GM19239 (cell line): ENCODE results near the gene COX4I1.

ENCODE experiments used
- DNase-seq: peaks from one replicate; pipeline ENCODE4 v3.0.0; 2011; ENCODE audit warnings: low spot score; ENCODE audit not compliant: insufficient read length
- FAIRE-seq: peaks from 2 replicates; lab custom pipeline; 2011; peaks lifted over from hg19 to GRCh38; lab: Jason Lieb, UNC

The COX4I1 gene

DNA sequence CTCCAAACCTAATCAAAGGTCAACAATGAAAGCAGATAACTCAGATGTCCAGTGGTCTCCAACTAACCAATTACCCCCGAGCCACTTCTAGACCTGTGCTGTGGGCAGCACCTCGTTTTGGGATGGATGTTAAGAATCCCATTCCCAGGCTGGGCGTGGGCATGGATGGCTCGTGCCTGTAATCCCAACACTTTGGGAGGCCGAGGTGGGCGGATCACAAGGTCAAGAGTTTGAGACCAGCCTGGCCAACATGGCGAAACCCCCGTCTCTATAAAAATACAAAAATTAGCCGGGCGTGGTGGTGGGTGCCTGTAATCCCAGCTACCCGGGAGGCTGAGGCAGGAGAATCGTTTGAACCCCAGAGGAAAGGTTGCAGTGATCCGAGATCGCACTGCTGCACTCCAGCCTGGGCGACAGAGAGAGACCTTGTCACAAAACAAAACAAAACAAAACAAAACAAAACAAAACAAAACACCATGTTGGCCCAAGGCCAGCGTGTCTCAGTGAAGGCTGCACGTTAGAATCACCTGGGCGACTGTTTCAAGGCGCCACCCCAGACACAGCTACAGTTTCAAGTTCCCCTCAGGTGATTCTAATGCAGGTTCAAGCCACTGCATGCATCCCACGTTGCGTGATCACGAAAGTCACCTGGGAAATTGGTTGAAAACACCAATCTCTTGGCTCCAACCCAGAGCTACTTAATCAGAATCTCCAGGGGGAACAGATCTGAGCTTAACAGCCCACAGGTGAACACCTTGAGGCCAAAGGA lies 21.3 kb downstream of the COX4I1 start:
- FAIRE-seq (no peak), DNase-seq (no peak)

DNA sequence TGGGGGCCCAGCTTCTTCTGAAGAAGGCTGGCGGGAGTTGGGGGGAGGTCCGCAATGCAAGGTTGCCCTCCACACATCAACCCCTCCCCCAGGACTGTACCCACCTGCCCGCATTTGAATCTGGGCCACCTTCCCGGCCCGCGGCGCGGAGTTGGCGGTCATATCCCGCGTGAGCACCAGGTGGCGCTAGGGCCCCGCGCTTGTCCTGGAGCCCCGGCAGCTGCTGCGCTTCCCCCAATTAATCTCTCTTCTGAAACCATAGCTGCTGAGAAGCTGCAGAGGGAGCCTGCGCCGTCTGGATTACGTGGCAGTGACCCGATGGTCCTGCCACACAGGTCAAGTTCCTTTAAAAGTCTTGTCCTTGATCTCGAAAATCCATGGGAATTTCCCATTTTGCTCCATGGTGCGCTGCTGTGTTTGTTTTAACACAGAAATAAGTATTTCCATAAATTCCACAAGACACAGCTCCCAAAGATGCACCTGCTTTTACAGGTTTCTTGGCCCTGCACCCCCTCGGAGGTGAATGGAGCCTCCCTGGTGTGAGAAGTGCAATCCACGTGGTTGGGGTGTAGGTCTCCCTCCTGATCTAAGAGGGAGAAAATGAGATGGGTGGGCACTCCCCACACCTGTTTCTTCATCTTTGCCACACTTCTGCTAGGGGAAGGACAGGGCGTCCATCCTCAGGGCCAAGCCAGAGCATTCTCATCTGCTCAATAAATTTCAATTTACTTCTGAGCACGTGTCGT lies 22.1 kb downstream of the COX4I1 start:
- DNase-seq (peak; percentile 91), FAIRE-seq (peak; percentile 71)

DNA sequence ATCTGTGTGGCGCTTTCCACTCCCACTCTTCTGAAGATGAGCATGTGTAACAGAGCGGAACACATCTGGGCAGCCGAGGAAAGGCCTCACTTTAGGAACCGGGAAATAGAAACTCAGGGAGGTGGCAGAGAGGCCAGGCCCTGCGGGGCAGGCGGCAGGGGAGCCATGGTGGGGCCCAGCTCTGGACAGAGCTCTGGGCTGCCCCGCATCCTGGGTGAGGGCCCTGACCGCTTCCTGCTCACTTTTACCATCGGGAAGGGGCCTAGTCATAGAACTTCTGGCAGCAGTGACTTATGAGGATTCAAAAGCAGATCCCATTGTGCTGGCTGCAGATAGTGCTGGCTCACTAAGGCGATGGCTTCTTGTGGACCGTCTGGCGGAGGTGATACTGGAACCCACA lies 22.6 kb downstream of the COX4I1 start:
- no peak for DNase-seq
- peak; percentile 33 for FAIRE-seq

DNA sequence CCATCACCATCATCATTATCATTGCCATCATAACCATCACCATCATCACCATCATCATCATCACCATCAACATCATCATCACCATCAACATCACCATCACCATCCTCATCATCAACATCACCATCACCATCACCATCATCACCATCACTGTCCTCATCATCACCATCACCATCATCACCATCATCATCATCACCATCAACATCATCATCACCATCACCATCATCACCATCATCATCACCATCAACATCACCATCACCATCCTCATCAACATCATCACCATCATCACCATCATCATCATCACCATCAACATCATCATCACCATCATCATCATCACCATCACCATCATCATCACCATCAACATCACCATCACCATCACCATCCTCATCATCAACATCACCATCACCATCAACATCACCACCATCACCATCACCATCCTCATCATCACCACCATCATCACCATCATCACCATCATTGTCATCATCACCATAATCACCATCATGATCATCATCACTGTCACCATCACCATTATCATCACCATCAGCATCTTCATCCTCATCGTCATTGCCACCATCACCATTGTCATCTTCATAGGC lies 23.9 kb downstream of the COX4I1 start:
- FAIRE-seq (no peak), DNase-seq (no peak)

DNA sequence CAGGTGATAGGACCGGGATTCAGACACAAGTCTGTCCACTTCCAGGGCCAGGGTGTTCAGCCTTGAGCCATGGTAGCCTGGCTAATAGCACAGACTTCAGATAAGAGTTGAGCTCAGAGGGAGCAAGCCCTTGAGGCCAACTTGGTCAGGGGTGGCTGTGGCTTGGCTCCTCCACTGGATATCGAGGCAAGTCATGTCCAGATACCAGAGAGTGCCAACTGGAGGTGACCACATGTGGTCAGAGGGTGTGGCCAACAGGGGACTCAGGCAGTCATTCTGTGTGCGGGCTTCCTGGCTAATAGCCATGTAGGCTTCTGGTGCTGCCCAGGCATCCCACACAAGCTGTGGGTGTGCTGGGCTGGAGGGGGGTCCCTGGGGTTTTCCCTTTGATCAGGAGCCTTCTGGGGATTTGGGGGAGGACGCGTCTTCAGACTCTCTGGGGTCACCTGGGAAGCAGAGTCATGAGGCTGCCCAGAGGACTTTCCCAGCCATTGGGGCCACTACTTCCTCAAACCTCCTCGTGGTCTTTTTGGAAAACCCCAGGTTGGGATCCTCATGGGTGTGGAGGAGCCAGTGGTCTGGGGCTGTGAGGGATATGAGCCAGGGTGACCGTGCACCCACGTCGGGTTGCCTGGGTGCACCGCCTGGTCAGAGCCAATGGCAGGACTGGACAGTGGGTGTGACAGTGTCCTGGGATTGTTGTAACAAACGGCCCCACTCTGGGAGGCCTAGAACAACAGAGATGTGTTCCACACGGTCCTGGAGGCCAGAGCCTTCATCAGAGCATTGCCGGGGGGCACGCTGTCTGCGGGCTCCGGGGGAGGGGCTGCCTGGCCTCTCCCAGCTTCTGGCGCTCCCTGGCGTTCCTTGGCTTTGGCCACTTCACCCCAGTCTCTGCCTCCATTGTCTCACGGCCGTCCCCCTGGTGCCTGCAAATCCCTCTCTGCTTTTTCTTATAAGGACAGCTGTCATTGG lies 25.0 kb downstream of the COX4I1 start:
- no peak for DNase-seq
- no peak for FAIRE-seq

DNA sequence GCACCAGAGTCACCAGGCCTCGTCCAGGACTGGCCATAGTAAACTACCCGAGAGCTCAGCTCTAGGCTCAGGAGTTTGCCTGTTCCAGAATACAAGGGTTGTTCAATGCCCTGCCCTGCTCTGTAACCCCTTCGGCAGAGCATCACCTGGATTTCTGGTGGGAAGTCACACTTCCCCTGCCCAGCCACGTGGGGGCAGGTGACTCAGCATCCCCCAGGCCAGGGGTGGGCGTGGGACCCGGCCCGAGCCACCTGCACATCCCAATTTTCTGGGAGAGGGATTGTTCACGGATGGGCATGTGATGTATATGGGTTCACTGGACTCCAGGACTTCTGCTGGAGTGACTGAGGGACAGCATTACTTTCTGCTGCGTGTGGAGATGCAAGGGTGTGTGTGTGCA lies 25.8 kb downstream of the COX4I1 start:
- FAIRE-seq (no peak), DNase-seq (no peak)

DNA sequence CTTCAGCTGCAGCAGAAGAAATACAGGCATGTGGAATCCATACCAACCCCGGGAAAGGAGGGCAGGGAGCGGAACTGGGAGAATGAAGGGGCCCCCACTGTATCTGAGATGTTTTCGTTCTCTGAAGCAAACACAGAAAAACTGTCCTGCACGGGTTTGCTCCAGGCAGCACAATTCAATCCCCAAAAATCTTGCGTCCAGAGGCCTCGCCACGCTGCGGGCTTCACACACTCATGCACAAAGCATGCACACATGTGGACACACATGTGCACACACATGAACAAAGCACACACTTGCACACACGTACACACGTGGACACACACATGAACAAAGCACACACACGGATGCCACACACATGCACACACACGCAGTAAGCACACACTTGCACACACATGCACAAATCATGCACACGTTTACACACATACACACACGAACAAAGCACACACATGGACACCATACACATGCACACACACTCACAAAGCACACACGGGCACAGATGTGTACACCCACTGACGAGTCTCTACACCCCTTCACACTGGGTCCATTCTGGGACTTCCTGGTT lies 27.3 kb downstream of the COX4I1 start:
- no peak for FAIRE-seq
- no peak for DNase-seq

DNA sequence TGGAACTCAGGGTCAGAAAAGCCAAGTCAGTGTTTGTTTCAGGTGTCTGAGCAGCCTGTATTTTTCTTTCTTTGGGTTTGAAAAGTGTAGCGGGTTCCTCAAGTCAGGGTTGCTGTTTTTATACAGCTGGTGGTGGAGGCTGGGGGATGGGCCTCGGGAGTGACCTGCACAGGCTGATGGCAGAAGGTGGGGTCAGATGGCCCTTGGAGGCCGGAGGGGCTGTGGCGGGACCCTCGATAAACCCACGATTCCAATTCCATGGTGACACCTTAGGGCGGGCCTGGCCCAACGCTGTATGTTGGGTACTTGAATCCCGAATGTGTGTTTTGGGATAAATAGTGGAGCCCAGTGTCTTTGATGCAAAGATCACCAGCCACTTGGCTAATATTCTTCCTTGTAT lies 28.7 kb downstream of the COX4I1 start:
- no peak for DNase-seq
- FAIRE-seq = no peak

DNA sequence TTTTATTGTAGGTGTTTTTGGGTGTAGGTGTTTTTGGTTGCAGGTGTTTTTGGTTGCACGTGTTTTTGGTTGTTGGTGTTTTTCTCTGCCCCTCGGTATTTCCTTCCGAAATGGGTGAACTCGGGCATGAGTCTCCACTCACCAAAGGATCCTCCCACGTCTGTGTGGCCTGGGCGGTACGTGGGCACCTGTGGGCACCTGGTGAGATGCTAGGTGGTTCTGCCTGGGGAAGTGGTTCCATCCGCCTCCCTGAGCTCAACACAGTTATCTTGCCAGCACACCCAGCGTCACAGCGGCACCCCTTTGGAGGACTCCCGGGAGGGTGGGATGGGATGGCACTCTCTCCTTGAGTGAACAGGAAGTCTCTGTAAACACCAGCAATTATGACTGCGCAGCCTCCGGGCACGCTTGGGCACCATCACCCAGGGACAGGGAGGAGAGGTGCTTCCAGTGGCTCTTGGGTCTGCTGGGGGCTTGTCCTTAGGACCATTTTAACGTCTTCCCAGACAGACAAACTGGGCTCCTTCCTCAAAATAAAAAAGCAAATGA lies 29.8 kb downstream of the COX4I1 start:
- DNase-seq = no peak
- no peak for FAIRE-seq

DNA sequence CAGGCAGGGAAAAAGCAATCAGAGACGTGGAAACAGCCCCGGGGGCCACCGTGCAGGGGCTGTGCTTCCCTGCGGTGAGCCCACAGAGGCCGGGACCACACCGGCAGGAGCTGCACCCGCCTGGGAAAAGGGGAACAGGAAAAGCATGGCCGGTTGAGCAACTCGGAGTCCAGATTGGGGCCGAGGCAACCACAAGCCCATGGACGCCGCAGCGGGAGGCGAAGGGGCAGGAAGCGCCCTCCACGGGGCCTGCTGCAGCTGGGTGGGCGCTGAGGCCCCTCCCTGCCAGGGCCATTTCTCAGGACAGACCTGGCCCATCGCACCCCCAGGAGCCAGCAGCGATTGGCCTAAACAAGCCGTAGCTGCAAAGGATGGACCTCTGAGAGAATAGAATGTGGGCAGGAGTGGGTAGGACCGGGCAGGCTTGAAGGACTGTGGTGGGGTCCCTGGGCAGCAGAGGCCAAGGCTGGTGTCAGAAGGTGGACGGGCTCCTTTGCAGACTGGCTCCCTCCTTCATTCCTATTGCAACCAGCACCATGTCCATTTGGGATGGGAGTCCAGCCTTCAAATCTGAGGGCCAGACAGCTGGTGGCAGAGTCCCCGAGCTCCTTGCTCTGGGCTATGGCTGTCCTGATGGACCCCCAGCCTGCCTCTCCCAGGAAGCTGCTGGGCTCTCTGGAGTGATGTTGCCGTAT lies 30.4 kb downstream of the COX4I1 start:
- FAIRE-seq (no peak), DNase-seq (no peak)

DNA sequence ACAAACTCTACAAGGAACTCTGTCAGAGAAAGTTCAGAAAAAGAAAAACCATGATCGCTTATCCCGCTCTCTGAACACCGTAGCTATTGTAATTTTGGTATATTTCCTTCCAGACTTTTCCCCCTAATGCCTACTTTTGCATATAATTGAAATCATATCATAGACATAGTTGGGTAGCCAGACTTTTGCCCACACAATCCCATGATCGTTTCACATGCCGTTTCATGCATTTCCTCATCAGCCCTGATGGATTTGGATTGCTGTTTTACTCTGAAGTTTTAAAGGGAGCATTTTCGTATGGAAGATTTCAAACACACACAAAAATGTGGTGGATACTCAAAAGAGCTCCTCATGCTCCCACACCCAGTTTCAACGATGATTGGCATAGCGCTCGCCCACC lies 31.3 kb downstream of the COX4I1 start:
- FAIRE-seq (no peak), DNase-seq (no peak)

DNA sequence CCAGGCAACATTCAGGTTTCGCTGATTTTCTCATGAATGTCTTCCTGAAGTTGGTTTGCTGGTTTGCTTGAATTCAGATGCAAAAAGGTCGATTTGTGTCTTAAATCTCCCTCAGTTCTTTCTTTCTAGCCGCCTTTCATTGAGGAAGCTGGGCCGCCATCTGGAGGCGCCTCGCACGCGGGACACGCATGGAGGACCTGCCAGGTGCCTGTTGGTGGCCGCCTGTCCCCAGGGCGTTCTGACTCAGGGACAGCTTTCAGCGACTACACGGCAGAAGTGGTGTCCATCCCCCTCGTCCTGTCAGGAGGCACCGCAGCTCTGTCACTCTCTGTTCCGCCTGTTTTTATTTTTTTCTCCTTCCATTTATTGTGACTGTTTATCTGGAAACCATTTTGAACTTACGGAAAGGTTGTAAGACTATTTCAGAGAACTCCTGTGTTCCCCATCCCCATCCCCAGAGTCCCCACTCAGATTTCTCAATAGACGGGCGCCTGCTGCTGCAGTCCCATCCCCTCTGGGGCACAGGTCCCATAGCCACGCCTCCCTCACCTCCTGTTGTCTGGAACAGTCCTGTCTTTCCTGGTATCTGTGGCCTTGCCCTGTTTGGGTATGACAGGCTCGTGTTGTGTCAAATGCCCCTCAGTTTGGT lies 33.2 kb downstream of the COX4I1 start:
- DNase-seq (no peak), FAIRE-seq (no peak)

DNA sequence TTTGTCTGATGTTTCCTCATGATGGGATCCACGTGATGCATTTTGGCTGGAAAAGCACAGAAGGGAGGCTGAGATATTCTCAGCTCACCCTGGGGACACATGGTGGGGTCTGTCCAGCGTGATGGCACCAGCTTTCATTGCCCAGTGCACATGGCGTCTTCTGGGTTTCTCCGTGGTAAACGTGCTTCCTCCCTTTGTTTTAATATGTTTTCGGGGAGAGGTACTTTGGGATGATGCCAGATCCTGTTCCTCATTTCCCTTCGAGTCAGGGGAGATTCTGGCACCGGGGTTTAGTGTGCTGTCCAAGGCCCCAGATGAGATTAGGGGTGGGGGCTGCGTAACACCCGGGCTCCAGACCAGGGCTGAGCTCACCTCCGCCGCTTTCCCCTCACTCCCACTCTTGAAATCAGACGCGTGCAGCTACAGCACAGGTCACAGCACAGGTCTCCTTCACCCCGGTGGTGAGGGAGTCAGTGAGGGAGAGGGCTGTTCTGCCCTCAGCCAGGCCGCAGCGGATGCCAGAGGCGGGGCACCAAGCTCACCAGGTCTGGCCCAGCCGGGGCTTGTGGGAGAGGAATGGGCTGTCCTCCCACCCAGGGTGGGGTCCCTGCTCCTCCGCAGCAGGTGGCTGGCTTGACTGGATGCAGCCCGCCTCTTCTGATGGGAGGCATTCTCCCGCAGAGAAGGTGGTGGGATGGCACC lies 33.9 kb downstream of the COX4I1 start:
- FAIRE-seq (no peak), DNase-seq (no peak)

DNA sequence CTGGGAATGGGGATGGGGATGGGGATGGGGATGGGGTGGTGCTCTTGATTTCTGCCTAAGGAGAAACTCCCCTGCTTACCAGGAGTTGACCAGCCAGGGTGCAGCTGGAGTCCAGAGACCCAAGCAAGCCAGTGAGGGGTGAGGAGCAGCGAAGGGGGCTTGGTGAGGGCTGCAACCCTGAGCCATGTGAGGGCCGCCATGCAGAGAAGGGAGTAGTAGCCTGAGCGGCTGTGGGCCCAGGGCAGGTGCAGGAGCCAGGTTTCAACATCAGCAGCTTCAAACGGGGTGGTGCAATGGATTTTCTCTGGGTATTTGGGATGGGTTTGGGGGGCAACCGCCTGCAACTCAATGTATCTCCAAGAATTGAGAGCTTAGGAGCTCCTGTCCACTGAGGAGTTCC lies 35.2 kb downstream of the COX4I1 start:
- DNase-seq (no peak), FAIRE-seq (no peak)

DNA sequence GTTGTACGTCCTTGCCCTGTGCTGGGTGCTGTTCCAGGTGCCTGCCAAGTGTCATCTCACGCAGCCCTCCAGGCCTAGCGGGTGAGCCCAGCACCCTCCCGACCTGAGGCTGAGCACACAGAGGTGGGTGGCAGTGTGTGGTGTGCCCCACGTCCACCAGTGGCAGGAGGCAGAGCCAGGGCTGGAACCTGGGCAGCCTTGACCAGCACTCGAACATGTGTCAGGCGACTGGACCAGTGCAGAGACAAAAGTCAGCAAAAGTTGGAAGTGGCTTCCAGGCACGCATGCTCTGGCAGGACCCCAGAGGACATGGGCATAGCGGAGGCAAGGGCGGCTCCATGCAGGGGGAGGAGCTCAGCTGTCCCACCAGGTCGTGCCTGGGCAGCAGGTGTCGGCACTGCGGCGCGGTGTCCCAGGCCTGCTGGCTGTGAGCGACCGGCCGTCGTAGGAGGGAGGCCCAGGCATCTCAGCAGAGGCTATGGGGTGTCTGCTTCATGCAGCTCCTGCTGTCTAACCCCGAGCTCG lies 35.8 kb downstream of the COX4I1 start:
- DNase-seq (no peak), FAIRE-seq (peak; percentile 51)

DNA sequence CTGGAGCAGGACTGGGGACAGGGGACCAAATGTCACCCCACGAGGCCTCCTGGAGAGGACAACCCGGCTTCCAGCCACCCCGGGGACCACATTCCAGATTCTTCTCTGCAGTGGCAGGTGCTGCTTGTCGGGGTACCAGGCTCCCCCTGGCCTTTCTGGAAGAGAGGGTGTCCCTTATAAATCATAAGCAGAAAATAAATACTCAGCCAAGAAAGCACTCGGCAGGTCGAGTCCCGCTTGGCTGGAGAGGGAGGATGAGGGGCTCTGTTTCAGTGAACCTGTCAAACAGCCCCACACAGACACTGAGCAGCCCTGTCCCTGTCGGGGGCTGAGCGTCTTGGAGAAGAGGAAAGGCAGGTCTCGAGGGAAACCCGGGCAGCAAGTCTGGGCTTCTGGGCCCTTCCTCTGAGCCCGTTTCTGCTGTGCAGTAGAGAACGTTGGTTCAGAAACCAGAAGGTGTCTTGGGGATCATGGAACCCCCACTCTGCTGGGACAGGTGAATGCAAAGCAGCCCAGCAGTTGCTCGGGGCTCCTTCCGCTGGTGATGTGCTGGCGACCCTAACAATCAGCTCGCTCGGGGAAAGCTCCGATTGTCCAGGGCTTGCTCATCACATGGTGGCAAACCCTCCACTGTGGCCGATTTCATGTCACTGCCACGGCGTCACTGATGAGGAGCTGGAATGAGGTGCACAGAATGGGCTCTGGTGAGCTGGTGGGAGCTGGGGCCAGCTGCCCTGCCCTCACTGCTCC lies 36.6 kb downstream of the COX4I1 start:
- DNase-seq = no peak
- no peak for FAIRE-seq
